ENCODE data around the gene NEURL1B.

NEURL1B gene

GRCh38 chr5:172610643-172611042, 30.4 kb upstream of the NEURL1B start:
- DNase-seq (ENCODE audit: low read depth in 2 of 2), result no peak

GRCh38 chr5:172611913-172612312, 29.1 kb upstream of the NEURL1B start:
- no peak for DNase-seq (ENCODE audit: low read depth in 2 of 2)

- DNase-seq (ENCODE audit: low read depth in 2 of 2), result no peak
These were observed 28.3 kb upstream of the NEURL1B start for GRCh38 chr5:172612771-172613170.

GRCh38 chr5:172616136-172616535, 24.9 kb upstream of the NEURL1B start:
- no peak for DNase-seq (ENCODE audit: low read depth in 2 of 2)

GRCh38 chr5:172616730-172617129, 24.3 kb upstream of the NEURL1B start:
- no peak for DNase-seq (ENCODE audit: low read depth in 2 of 2)

GRCh38 chr5:172617817-172618216, 23.2 kb upstream of the NEURL1B start:
- DNase-seq (ENCODE audit: low read depth in 2 of 2), result no peak

GRCh38 chr5:172618574-172619365, 22.3 kb upstream of the NEURL1B start:
- no peak for DNase-seq (ENCODE audit: low read depth in 2 of 2)

- DNase-seq (ENCODE audit: low read depth in 2 of 2), result no peak
These were observed 20.6 kb upstream of the NEURL1B start for GRCh38 chr5:172620506-172620905.

- no peak for DNase-seq (ENCODE audit: low read depth in 2 of 2)
These were observed 18.7 kb upstream of the NEURL1B start for GRCh38 chr5:172622091-172623046.

GRCh38 chr5:172623313-172623980, 17.6 kb upstream of the NEURL1B start:
- no peak for DNase-seq (ENCODE audit: low read depth in 2 of 2)

GRCh38 chr5:172624083-172624995, 16.7 kb upstream of the NEURL1B start:
- DNase-seq (ENCODE audit: low read depth in 2 of 2), result no peak

- no peak for DNase-seq (ENCODE audit: low read depth in 2 of 2)
These were observed 15.8 kb upstream of the NEURL1B start for GRCh38 chr5:172624996-172625964.

GRCh38 chr5:172626031-172626581, 15.0 kb upstream of the NEURL1B start:
- DNase-seq (ENCODE audit: low read depth in 2 of 2), result no peak

GRCh38 chr5:172630082-172630481, 11.0 kb upstream of the NEURL1B start:
- DNase-seq (ENCODE audit: low read depth in 2 of 2), result no peak

GRCh38 chr5:172630482-172630881, 10.6 kb upstream of the NEURL1B start:
- no peak for DNase-seq (ENCODE audit: low read depth in 2 of 2)

- no peak for DNase-seq (ENCODE audit: low read depth in 2 of 2)
These were observed 10.1 kb upstream of the NEURL1B start for GRCh38 chr5:172630986-172631385.

- no peak for DNase-seq (ENCODE audit: low read depth in 2 of 2)
These were observed 8.5 kb upstream of the NEURL1B start for GRCh38 chr5:172632346-172633092.

GRCh38 chr5:172633403-172633970, 7.6 kb upstream of the NEURL1B start:
- DNase-seq (ENCODE audit: low read depth in 2 of 2), result no peak

Data from activated CD8-positive, alpha-beta memory T cell treated with anti-CD3 and anti-CD28 coated beads for 4 hours (primary cell).